ENCODE data around the gene FGF23. TPM values are rescaled to one million over a fixed set of nuclear protein-coding genes. Genes with fewer than 3 reads are reported as not detected.

FGF23 gene
- polyA plus RNA-seq, 1 donor = 6.5 TPM

GRCh38 chr12:4387607-4388006 is 8.1 kb upstream of the FGF23 start:
- Histone ChIP-seq H3K27me3 (ENCODE audit: control insufficient read depth, insufficient read depth, low read length) (no peaks in the 10 kb centered on the region), H3K9me3 (ENCODE audit: control insufficient read depth, low read depth, low read length) (no peaks in the 10 kb centered on the region), H3K27ac (ENCODE audit: low read length) (no peak overlapping the region), H3K4me3 (ENCODE audit: low read length) (no peak overlapping the region), H3K36me3 (ENCODE audit: control insufficient read depth, insufficient read depth, low read length) (no peaks in the 10 kb centered on the region), H3K4me1 (ENCODE audit: control insufficient read depth, insufficient read depth, low read length) (peaks cover 7% of the 10 kb centered on the region)
- no peak for DNase-seq
- WGBS (ENCODE audit: insufficient coverage, low lambda C conversion rate) = 93% methylated on average over 3 of the region's 5 CpGs

DNA sequence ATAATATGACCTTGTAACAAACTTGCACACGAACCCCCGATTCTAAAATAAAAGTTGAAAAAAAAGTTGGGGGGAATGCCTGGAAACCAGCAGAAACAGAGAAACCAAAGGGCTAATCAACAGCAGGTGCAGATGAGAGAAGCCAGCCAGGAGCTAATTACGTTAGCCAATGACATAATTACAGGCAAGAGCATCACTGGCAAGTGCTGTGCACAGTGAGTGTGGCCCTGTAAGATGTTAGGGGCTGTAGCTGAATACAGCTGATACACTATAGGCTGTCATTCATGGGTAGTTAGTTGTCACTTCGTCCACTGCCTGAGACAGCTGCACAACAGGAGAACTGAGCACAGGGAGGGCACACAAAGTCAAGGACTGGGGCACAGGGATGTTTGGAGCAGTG is 7.3 kb upstream of the FGF23 start:
- Histone ChIP-seq H3K4me1 (ENCODE audit: control insufficient read depth, insufficient read depth, low read length) (peaks cover 7% of the 10 kb centered on the region), H3K27ac (ENCODE audit: low read length) (no peak overlapping the region), H3K27me3 (ENCODE audit: control insufficient read depth, insufficient read depth, low read length) (no peaks in the 10 kb centered on the region), H3K4me3 (ENCODE audit: low read length) (no peak overlapping the region), H3K36me3 (ENCODE audit: control insufficient read depth, insufficient read depth, low read length) (no peaks in the 10 kb centered on the region), H3K9me3 (ENCODE audit: control insufficient read depth, low read depth, low read length) (no peaks in the 10 kb centered on the region)
- DNase-seq = no peak
- WGBS (ENCODE audit: insufficient coverage, low lambda C conversion rate) = no CpG with 5 or more reads among the region's 4 CpGs

DNA sequence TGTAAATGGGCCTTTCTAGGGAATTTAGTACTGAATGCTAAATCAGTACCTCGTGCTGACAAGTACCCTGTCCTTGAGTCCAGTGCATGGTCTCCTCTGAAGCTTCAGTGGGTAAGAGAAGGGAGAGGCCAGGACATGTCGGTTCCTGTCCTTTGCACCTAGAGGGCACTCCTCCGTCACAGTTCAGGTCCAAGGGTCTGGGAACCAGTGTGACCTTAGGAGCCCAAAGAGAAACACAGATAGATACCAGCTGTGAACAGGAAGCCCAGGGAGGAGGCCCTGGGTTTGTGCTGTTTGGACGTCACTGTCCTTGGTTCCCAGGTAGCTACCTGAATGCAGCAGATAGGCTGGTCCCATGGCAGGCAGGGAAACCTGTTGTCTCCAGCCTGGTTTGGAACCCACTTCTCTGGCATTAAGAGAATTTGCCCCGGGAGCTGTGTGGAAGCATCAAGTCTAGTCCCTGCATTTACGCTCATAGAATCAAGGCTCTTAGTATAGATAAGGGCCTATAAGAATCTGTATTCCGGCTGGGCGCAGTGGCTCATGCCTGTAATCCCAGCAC is 3.9 kb upstream of the FGF23 start:
- DNase-seq = peak; percentile 54 to 80
- H3K36me3 ChIP-seq (ENCODE audit: control insufficient read depth, insufficient read depth, low read length) = no peaks in the 10 kb centered on the region
- H3K9me3 ChIP-seq (ENCODE audit: control insufficient read depth, low read depth, low read length) = no peaks in the 10 kb centered on the region
- H3K27me3 ChIP-seq (ENCODE audit: control insufficient read depth, insufficient read depth, low read length) = no peaks in the 10 kb centered on the region
- no peak overlapping the region for H3K4me3 ChIP-seq (ENCODE audit: low read length)
- H3K4me1 ChIP-seq (ENCODE audit: control insufficient read depth, insufficient read depth, low read length) = peaks cover 11% of the 10 kb centered on the region
- WGBS (ENCODE audit: insufficient coverage, low lambda C conversion rate) = no CpG with 5 or more reads among the region's 8 CpGs
- H3K27ac ChIP-seq (ENCODE audit: low read length) = peak overlapping the region; percentile 29

- no CpG with 5 or more reads among the region's 4 CpGs for WGBS (ENCODE audit: insufficient coverage, low lambda C conversion rate)
- H3K4me1 ChIP-seq (ENCODE audit: control insufficient read depth, insufficient read depth, low read length) = peaks cover 17% of the 10 kb centered on the region
- peak in 1 of 2 donors; percentile 13 for DNase-seq
Observed at GRCh38 chr12:4380332-4380731, 820 bp upstream of the FGF23 start.

DNA sequence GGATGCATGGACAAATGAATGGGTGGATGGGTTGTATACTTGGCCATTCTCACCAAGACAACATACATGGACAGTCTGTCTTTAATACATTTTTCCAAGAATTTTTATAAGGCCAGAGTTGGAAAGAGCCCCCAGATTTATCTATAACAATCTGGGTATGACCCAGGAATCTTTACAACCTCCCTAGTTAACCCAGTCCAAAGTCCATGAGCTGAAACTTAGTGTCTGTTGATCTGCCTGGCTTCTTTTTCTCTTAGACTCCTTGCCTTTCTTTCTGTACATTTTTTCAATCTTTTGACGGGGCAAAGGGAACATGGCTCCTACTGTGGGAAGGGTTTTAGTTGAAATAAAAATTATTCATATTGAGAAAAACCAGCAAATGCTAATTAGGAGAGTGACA is 740 bp downstream of the FGF23 start:
- Histone ChIP-seq H3K4me1 (ENCODE audit: control insufficient read depth, insufficient read depth, low read length) (peaks cover 23% of the 10 kb centered on the region), H3K9me3 (ENCODE audit: control insufficient read depth, low read depth, low read length) (no peaks in the 10 kb centered on the region), H3K27ac (ENCODE audit: low read length) (peak overlapping the region; percentile 83), H3K36me3 (ENCODE audit: control insufficient read depth, insufficient read depth, low read length) (peaks cover 3% of the 10 kb centered on the region), H3K27me3 (ENCODE audit: control insufficient read depth, insufficient read depth, low read length) (no peaks in the 10 kb centered on the region), H3K4me3 (ENCODE audit: low read length) (peak overlapping the region; percentile 43)
- DNase-seq = peak; percentile 25 to 75
- no CpG with 5 or more reads among the region's 1 CpG for WGBS (ENCODE audit: insufficient coverage, low lambda C conversion rate)

More at GRCh38 chr12:4380332-4380731, 820 bp upstream of the FGF23 start:
- H3K27ac ChIP-seq (ENCODE audit: low read length) = no peak overlapping the region
- no peaks in the 10 kb centered on the region for H3K36me3 ChIP-seq (ENCODE audit: control insufficient read depth, insufficient read depth, low read length)
- H3K9me3 ChIP-seq (ENCODE audit: control insufficient read depth, low read depth, low read length) = no peaks in the 10 kb centered on the region
- H3K27me3 ChIP-seq (ENCODE audit: control insufficient read depth, insufficient read depth, low read length) = no peaks in the 10 kb centered on the region
- H3K4me3 ChIP-seq (ENCODE audit: low read length) = no peak overlapping the region

GRCh38 chr12:4375449-4375848 is 4.1 kb downstream of the FGF23 start:
- DNase-seq = peak; percentile 46 to 74
- peaks cover 14% of the 10 kb centered on the region for H3K36me3 ChIP-seq (ENCODE audit: control insufficient read depth, insufficient read depth, low read length)
- H3K27me3 ChIP-seq (ENCODE audit: control insufficient read depth, insufficient read depth, low read length) = no peaks in the 10 kb centered on the region
- peak overlapping the region; percentile 23 for H3K27ac ChIP-seq (ENCODE audit: low read length)
- no peaks in the 10 kb centered on the region for H3K9me3 ChIP-seq (ENCODE audit: control insufficient read depth, low read depth, low read length)
- WGBS (ENCODE audit: insufficient coverage, low lambda C conversion rate) = no CpG with 5 or more reads among the region's 6 CpGs
- H3K4me1 ChIP-seq (ENCODE audit: control insufficient read depth, insufficient read depth, low read length) = peaks cover 16% of the 10 kb centered on the region
- no peak overlapping the region for H3K4me3 ChIP-seq (ENCODE audit: low read length)

DNA sequence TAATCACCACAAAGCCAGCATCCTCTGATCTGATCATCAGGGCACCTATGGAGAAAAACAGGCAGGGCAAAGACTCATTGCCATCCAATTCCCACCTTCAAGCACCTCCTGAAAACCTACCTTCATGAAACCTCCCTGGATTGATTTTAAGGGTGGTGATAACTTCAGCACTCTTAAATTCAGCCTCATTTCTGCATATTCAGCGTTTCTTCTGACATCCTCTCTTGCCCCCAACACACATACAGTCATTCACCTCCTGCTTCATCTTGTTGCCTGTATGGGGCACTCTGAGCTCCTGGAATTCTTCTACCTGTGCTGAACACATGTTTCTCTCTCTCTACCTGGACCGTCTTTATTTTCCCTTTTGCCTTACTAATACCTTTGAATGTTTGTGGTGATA is 6.9 kb downstream of the FGF23 start:
- WGBS (ENCODE audit: insufficient coverage, low lambda C conversion rate) = 100% methylated on average over 1 of the region's 2 CpGs
- Histone ChIP-seq H3K27ac (ENCODE audit: low read length) (no peak overlapping the region), H3K4me1 (ENCODE audit: control insufficient read depth, insufficient read depth, low read length) (peaks cover 9% of the 10 kb centered on the region), H3K27me3 (ENCODE audit: control insufficient read depth, insufficient read depth, low read length) (no peaks in the 10 kb centered on the region), H3K9me3 (ENCODE audit: control insufficient read depth, low read depth, low read length) (peaks cover 2% of the 10 kb centered on the region), H3K4me3 (ENCODE audit: low read length) (no peak overlapping the region), H3K36me3 (ENCODE audit: control insufficient read depth, insufficient read depth, low read length) (peaks cover 22% of the 10 kb centered on the region)
- DNase-seq = no peak

GRCh38 chr12:4370265-4370664 is 9.2 kb downstream of the FGF23 start:
- no peak overlapping the region for H3K4me3 ChIP-seq (ENCODE audit: low read length)
- no peak overlapping the region for H3K27ac ChIP-seq (ENCODE audit: low read length)
- no peak for DNase-seq
- H3K36me3 ChIP-seq (ENCODE audit: control insufficient read depth, insufficient read depth, low read length) = peaks cover 22% of the 10 kb centered on the region
- no peaks in the 10 kb centered on the region for H3K27me3 ChIP-seq (ENCODE audit: control insufficient read depth, insufficient read depth, low read length)
- H3K4me1 ChIP-seq (ENCODE audit: control insufficient read depth, insufficient read depth, low read length) = peaks cover 5% of the 10 kb centered on the region
- H3K9me3 ChIP-seq (ENCODE audit: control insufficient read depth, low read depth, low read length) = peaks cover 2% of the 10 kb centered on the region
- no CpG with 5 or more reads among the region's 31 CpGs for WGBS (ENCODE audit: insufficient coverage, low lambda C conversion rate)

DNA sequence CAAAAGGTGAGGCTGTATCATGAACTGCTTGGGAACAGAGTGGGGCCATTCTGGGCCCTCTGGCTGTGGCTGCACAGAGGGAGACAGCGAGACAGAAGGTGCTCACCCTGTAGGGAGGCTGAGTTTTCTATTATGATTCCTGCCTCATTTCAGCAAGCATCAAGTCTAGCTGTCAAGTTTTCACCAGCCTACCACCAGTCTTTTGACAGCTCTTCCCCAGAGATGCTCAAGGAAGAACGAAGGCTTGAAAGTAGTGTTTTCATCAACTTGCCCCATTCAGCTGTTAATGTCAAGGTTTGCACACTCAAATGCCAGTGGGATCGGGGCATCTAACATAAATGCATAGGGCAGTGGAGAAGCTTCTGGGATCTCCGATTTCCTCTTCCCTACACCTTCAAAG is 10.0 kb downstream of the FGF23 start:
- H3K4me1 ChIP-seq (ENCODE audit: control insufficient read depth, insufficient read depth, low read length) = no peaks in the 10 kb centered on the region
- no peaks in the 10 kb centered on the region for H3K27me3 ChIP-seq (ENCODE audit: control insufficient read depth, insufficient read depth, low read length)
- peaks cover 19% of the 10 kb centered on the region for H3K36me3 ChIP-seq (ENCODE audit: control insufficient read depth, insufficient read depth, low read length)
- H3K9me3 ChIP-seq (ENCODE audit: control insufficient read depth, low read depth, low read length) = peaks cover 2% of the 10 kb centered on the region
- H3K27ac ChIP-seq (ENCODE audit: low read length) = no peak overlapping the region
- no peak overlapping the region for H3K4me3 ChIP-seq (ENCODE audit: low read length)
- no CpG with 5 or more reads among the region's 4 CpGs for WGBS (ENCODE audit: insufficient coverage, low lambda C conversion rate)
- DNase-seq = no peak

GRCh38 chr12:4366090-4366489 is 13.4 kb downstream of the FGF23 start:
- Histone ChIP-seq H3K27ac (ENCODE audit: low read length) (no peak overlapping the region), H3K27me3 (ENCODE audit: control insufficient read depth, insufficient read depth, low read length) (no peaks in the 10 kb centered on the region), H3K9me3 (ENCODE audit: control insufficient read depth, low read depth, low read length) (peaks cover 2% of the 10 kb centered on the region), H3K4me1 (ENCODE audit: control insufficient read depth, insufficient read depth, low read length) (no peaks in the 10 kb centered on the region), H3K36me3 (ENCODE audit: control insufficient read depth, insufficient read depth, low read length) (peaks cover 14% of the 10 kb centered on the region), H3K4me3 (ENCODE audit: low read length) (no peak overlapping the region)
- 93% methylated on average over 2 of the region's 2 CpGs for WGBS (ENCODE audit: insufficient coverage, low lambda C conversion rate)
- no peak for DNase-seq

GRCh38 chr12:4356041-4356327 is 23.5 kb downstream of the FGF23 start:
- Histone ChIP-seq H3K4me3 (ENCODE audit: low read length) (no peak overlapping the region), H3K27ac (ENCODE audit: low read length) (no peak overlapping the region), H3K4me1 (ENCODE audit: control insufficient read depth, insufficient read depth, low read length) (no peaks in the 10 kb centered on the region), H3K9me3 (ENCODE audit: control insufficient read depth, low read depth, low read length) (no peaks in the 10 kb centered on the region), H3K27me3 (ENCODE audit: control insufficient read depth, insufficient read depth, low read length) (no peaks in the 10 kb centered on the region), H3K36me3 (ENCODE audit: control insufficient read depth, insufficient read depth, low read length) (peaks cover 4% of the 10 kb centered on the region)
- peak in 1 of 2 donors; percentile 22 for DNase-seq
